Chondrocyte (in vitro differentiated cells): ENCODE data around the gene FOXP4. TPM values are rescaled to one million over a fixed set of nuclear protein-coding genes. Genes with fewer than 3 reads are reported as not detected.

Experiments used
- DNase-seq: peaks from one replicate; pipeline ENCODE4 v3.0.0; 2021; ENCODE audit warnings: mixed read lengths, low spot score
- H3K27ac Mint-ChIP-seq: one replicate; pipeline ENCODE4 v1.8.0; 2021; ENCODE audit warnings: mild to moderate bottlenecking, moderate library complexity, mixed read lengths; ENCODE audit not compliant: unreplicated experiment
- H3K27me3 Mint-ChIP-seq: 2 replicates; pipeline ENCODE4 v1.8.0; 2021; ENCODE audit warnings: low read depth, mixed read lengths
- H3K36me3 Mint-ChIP-seq: 2 replicates; pipeline ENCODE4 v1.8.0; 2021; ENCODE audit warnings: low read depth, mixed read lengths
- H3K4me1 Mint-ChIP-seq: 2 replicates; pipeline ENCODE4 v1.8.0; 2021; ENCODE audit warnings: low read depth, mild to moderate bottlenecking, mixed read lengths
- H3K4me3 Mint-ChIP-seq: one replicate; pipeline ENCODE4 v1.8.0; 2021; ENCODE audit warnings: mild to moderate bottlenecking, moderate library complexity, mixed read lengths; ENCODE audit not compliant: unreplicated experiment
- H3K9me3 Mint-ChIP-seq: 2 replicates; pipeline ENCODE4 v1.8.0; 2021; ENCODE audit warnings: low read depth, mixed read lengths
- total RNA-seq: library from RNA; stranded (reverse); gene quantifications from 3 replicates; pipeline ENCODE4 v1.2.1, GENCODE V29; 2021
- TF ChIP-seq, protein P1 (sequence below): fragments of 200-600 bp; sonication (generic); IDR thresholded peaks from 2 replicates; pipeline ENCODE4 v1.5.0; 2021; ENCODE audit warnings: antibody characterized with exemption, mild to moderate bottlenecking, moderate library complexity

Gene FOXP4
- total RNA-seq, 1 donor from 2014 or later: 18.6 TPM

DNA sequence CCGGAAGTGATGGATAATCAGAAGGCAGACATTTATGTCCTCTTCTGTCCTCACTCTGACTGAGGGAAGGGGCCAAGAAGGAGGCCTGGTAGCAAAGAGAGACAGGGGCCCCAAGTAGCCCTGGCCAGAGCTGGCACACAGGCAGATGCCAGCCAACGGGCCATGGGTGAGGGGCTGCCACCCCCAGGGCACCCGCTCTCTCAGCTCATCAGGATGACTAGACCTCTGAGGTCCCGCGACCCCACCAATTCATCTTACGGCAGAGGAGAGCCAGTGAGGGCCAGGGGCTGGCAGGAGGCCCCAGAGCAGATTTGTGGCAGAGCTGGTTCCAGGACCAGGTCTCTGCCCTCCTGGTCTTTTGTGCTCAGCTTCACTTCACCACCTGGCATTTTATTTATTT, 49.0 kb downstream of the FOXP4 start:
- H3K9me3 Mint-ChIP-seq: no peaks in the 10 kb centered on the region
- DNase-seq: peak; percentile 71
- H3K27me3 Mint-ChIP-seq: no peaks in the 10 kb centered on the region
- TF ChIP-seq, protein P1, sequence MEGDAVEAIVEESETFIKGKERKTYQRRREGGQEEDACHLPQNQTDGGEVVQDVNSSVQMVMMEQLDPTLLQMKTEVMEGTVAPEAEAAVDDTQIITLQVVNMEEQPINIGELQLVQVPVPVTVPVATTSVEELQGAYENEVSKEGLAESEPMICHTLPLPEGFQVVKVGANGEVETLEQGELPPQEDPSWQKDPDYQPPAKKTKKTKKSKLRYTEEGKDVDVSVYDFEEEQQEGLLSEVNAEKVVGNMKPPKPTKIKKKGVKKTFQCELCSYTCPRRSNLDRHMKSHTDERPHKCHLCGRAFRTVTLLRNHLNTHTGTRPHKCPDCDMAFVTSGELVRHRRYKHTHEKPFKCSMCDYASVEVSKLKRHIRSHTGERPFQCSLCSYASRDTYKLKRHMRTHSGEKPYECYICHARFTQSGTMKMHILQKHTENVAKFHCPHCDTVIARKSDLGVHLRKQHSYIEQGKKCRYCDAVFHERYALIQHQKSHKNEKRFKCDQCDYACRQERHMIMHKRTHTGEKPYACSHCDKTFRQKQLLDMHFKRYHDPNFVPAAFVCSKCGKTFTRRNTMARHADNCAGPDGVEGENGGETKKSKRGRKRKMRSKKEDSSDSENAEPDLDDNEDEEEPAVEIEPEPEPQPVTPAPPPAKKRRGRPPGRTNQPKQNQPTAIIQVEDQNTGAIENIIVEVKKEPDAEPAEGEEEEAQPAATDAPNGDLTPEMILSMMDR: no peak
- no peaks in the 10 kb centered on the region for H3K4me1 Mint-ChIP-seq
- H3K36me3 Mint-ChIP-seq: peaks cover 12% of the 10 kb centered on the region
- no peak overlapping the region for H3K27ac Mint-ChIP-seq
- no peak overlapping the region for H3K4me3 Mint-ChIP-seq

DNA sequence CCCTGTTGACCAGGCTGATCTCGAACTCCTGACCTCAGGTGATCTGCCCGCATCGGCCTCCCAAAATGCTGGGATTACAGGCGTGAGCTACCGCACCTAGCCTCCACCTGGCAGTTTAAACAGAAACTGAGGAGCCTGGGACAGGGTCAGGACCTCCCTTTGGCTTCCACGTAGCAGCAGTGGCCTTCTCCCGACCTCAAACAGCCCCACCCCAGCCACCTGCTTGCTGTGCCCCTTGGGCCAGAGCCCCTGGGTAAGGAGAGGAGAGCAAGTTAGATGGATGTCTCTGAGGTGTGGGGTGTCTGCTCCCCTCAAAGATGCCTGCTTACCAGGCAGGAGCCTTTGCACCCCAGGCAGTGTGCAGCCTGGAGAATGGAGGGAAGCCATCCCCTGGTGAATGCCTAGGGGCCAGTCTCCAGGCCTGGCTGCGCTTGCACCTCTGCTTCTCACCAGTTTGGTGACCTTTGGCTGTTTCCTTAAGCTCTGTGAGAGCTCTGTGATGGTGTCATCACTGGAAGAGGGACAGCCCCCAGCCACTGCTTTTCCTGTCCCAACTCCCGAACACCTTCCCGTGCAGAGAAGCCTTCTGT, 50.0 kb downstream of the FOXP4 start:
- Mint-ChIP-seq H3K4me1 (no peaks in the 10 kb centered on the region), H3K27ac (no peak overlapping the region), H3K36me3 (peaks cover 7% of the 10 kb centered on the region), H3K9me3 (no peaks in the 10 kb centered on the region), H3K4me3 (no peak overlapping the region), H3K27me3 (no peaks in the 10 kb centered on the region)
- TF ChIP-seq, protein P1: no peak
- DNase-seq: peak; percentile 61

DNA sequence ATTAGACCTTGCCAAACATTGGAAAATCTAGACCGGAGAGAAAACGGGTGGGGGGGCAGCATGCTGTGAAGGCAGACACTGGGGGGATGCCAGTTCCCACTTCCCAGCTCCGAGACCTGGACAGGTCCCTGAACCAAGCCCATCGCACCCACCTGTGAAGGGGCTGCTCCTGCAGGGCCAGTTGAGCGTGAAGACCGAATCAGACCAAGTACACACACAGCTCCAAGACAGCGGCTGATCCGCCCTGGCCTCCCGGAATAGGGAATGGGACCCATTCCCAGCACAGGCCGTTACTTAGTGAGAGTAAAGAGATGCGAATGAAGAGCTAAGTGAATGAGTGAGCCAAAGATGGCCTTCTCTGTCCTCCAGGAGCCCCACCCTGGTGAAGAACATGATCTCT, 50.6 kb downstream of the FOXP4 start:
- no peak overlapping the region for H3K27ac Mint-ChIP-seq
- H3K4me1 Mint-ChIP-seq: no peaks in the 10 kb centered on the region
- H3K4me3 Mint-ChIP-seq: no peak overlapping the region
- H3K9me3 Mint-ChIP-seq: no peaks in the 10 kb centered on the region
- TF ChIP-seq, protein P1: no peak
- H3K36me3 Mint-ChIP-seq: peaks cover 7% of the 10 kb centered on the region
- no peaks in the 10 kb centered on the region for H3K27me3 Mint-ChIP-seq
- DNase-seq: peak; percentile 77

DNA sequence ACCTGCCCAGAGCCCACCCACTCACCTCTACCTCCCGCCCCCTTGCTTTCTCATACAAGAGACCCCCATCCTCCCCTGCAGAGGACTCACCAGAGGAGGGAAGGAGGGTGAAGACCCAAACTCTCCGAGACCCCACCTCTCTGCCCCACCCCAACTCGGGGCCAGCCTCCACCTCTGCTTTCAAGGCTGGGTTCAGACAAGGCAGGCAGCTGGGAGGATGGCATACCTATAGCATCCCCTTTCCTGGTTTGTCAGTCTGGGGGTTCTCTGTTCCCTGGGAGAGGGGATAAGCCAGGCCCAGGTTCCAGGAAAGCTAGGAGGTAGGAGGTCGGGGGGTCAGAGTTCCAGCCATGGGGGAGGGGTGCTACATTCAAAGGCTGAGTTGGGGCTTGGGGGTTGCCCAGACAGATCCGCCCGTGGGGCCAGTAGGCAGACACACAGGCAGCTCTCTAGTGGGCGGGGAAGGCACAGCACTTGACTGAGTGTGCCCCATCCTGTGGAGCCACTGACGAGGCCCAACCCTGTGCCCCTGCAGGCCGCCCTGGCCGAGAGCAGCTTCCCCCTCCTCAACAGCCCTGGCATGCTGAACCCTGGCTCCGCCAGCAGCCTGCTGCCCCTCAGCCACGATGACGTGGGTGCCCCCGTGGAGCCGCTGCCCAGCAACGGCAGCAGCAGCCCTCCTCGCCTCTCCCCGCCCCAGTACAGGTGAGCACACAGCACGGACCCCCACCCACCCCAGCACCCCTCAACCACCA, 51.2 kb downstream of the FOXP4 start:
- TF ChIP-seq, protein P1: no peak
- Mint-ChIP-seq H3K4me1 (peaks cover under 1% of the 10 kb centered on the region), H3K27me3 (no peaks in the 10 kb centered on the region), H3K27ac (no peak overlapping the region), H3K9me3 (no peaks in the 10 kb centered on the region), H3K4me3 (no peak overlapping the region), H3K36me3 (peaks cover 7% of the 10 kb centered on the region)
- DNase-seq: peak; percentile 88

DNA sequence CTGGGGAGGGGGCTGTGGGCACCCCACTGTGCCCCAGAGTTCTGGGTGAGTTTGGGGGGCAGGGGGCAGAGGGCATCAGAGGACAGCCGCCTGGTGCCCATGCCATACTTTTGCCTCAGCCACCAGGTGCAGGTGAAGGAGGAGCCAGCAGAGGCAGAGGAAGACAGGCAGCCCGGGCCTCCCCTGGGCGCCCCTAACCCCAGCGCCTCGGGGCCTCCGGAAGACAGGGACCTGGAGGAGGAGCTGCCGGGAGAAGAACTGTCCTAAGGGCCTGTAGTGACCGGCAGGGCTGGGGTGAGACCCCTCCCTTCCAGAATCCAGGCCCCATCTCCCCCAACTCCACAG, 52.5 kb downstream of the FOXP4 start:
- Mint-ChIP-seq H3K9me3 (no peaks in the 10 kb centered on the region), H3K4me1 (peaks cover 8% of the 10 kb centered on the region), H3K36me3 (peaks cover 5% of the 10 kb centered on the region), H3K27me3 (no peaks in the 10 kb centered on the region), H3K4me3 (no peak overlapping the region), H3K27ac (no peak overlapping the region)
- DNase-seq: no peak
- TF ChIP-seq, protein P1: no peak
